Activated CD4-positive, alpha-beta T cell treated with anti-CD3 and anti-CD28 coated beads for 1 hour (primary cell): ENCODE measurements around the gene AQP1.

Experiments used
- DNase-seq: peaks from one replicate; pipeline ENCODE4 v3.0.0-alpha.2; 2020

The AQP1 gene

DNA sequence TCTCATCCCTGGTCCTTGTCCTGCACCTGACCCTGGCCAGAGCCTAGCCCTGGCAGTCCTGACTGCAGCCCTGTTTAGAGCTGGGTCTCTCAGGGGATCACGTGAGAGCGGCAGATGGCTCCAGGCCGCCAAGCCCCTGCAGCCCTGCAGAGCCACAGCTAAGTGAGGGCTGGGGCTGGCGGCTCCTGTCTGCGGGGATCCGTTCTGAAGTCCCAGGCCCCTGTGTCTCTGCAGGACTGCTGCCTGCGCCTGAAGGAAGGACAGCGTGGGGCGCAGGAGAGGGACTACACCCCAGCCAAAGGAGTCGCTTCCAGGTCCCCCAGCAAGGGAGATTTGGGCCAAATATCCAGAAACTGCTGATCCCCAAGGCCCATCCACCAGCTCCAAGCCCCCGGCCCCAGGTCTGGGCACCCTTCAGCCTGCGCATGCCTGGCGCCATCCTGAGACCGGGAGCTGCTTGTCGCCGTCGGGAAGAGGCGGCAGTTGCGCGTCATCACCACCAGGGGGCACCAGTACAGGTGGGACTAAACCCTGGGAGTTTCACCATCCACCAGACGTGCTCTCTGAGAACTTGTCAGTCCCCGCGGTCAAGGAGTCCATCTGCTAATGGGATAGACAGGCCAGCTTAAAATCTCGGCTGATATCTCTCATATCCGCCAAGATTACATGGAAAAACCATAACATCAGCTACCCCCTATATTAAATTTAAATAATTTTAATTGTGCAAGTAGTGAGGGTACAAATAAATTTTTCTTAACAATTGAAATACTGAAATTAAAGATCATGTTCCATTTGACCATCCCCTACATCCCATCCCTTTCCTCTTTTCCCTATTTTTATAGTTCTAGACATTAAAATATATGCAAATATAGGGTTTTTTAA, 27.0 kb downstream of the AQP1 start:
- DNase-seq, result peak; percentile 30

DNA sequence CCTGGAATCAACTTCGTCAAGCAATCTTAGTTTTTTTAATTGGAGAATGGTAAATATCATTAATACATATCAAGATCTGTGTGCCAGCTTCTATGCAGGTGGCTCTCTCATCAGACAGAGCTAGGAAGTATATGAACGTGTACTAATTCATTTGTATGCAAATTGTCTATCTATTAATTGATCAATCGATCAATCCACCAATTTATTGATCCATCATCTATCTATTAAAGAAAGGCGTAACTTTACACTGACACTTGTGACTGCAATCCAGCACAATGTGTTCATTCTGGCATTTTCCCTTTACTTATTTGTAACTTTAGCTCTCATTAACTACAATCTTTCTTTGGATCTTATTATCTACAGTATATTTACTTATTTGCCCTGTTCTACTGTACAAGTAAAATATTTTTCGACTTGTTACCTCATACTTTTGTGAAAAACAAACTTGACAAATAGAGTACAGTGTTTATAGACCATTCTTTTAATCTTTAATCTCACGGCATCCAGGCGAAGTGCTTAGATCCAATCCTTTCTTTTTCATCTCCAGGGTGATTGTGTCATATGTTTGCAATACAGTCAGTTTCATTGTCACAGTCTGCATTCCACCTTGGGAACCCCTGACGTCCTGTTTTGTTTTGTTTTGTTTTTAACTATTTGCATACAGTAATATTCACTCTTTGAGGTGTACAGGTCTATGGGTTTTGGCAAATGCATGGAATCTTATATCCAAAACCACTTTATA, 30.1 kb downstream of the AQP1 start:
- DNase-seq, result no peak

DNA sequence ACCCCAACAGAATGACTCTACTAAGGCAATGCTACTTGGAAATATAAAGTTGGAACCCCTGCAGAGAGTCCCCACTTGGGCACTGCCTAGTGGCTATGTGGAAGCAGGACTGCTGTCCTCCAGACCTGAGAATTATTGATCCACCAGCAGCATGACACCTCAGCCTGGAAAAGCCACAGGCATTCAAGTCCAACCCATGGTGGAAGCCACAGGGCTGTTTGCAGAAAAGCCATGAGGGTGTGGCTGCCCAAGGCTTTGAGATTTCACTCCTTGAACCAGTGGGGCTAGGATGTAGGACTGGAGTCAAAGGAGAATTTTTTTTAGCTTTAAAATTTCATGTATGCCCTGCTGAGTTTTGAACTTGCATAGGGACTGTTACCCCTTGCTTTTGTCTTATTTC, 38.5 kb downstream of the AQP1 start:
- DNase-seq, result no peak

DNA sequence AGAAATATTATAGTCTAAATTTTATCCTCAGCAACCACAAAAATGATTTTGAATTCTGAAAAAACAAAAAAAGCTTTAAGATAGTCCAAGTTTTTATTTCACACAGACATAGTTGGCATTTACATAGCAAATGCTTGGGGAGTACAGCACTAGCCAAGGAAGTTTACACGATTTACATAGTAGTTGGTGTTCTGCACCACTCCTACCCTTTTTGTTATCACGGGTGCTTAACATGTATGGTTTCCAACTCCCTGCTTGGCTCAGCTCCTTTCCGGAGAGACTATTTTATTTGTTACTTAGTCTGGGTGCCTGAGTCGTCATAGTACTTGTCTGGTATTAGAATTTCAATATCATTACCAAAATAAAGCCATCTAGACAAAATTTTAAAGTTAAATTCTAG, 43.3 kb downstream of the AQP1 start:
- no peak for DNase-seq

DNA sequence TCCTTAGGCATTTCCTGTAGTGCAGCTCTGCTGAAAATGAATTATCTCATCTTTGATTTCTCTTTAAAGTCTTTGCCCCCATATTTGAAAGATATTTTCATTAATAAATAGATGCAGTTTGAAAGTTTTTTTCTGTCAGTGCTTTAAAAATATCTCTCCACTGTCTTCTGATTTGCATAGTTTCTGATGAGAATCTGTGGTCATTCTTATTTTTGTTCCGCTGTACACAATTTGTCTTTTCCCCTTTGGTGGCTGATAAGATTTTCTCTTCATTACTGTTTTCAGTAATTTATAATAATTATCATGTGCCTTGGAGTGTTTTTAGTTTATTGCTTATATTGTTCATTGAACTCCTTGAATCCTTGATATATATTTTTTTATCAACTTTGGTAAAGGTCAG, 45.1 kb downstream of the AQP1 start:
- DNase-seq, result no peak

DNA sequence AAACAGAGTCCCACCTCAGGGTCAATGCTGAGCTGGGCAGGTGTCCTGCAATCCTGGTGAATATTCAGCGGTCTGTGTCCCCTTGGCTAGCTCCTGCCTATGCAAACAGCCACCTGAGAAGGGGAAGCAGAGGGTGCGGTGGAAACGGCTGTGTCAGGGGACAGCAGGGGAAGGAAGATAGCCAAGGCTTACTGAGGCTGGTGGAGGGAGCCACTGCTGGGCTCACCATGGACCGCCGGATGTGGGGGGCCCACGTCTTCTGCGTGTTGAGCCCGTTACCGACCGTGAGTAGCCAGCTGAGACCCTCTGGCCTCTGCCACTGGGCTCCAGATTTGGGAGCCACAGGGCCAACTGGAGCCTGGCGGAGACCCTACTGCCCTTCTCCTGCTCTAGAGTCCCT, 52.2 kb downstream of the AQP1 start, which contains the start of gene GHRHR:
Gene GHRHR (plus strand): TSS at position 112 of the 400 bp plus-strand sequence. CDS start 116 bp downstream, at position 228.
- DNase-seq, result no peak

DNA sequence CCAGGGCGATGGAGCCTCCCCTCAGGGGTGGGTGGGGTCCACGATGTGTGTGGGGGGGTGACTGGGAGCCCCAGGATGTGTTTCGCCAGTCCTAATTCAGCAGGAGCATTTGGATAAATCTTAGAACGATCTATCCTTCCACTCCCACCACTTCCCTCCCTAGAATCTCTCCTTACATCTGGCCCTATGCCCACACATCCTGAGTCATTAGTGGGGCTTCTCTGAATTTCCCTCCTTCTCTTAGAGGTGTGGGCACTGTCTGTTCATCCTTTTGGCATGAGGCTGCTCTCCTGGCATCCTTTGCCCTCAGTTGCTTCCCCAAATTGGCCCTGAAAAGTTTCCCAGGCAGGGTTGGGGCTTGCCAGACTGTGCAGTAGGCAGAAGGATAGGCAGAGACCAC, 53.7 kb downstream of the AQP1 start:
- DNase-seq, result no peak

DNA sequence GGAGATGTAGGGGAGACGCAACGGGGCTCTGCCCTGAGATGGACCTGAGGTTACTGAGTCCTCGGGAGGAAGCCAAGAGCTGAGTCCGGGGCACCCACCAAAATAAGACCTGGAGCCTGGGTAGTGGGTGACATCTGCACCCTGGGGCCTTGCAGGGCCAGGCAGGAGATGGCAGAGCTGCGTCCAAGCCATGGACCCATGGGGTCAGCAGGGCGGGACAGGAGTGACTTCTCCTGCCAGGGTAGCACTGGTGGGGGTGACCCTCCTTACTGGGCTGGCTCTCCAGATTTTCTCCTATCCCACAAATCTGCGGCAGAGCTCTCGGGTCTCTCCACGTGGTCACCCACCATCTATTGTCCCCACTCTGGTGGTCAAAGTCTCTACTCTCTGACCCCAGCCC, 54.2 kb downstream of the AQP1 start:
- DNase-seq, result no peak

DNA sequence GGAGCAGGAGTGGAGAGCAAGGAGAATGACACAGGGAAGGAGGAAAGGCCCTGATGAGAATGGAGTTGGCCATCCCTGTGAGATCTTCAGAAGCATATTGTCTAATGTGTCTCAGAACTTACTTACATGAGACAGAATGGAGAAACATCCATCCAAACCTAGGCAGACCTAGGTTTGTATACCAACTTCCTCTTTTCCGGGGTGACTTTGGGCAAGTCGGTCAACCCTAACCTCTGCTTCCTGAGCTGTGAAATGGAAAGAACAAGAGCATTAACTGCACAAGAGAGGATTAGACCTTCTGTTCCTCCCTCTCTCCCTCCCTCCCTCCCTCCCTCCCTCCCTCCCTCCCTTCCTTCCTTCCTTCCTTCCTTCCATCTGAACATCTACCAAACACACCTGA, 56.6 kb downstream of the AQP1 start:
- no peak for DNase-seq

DNA sequence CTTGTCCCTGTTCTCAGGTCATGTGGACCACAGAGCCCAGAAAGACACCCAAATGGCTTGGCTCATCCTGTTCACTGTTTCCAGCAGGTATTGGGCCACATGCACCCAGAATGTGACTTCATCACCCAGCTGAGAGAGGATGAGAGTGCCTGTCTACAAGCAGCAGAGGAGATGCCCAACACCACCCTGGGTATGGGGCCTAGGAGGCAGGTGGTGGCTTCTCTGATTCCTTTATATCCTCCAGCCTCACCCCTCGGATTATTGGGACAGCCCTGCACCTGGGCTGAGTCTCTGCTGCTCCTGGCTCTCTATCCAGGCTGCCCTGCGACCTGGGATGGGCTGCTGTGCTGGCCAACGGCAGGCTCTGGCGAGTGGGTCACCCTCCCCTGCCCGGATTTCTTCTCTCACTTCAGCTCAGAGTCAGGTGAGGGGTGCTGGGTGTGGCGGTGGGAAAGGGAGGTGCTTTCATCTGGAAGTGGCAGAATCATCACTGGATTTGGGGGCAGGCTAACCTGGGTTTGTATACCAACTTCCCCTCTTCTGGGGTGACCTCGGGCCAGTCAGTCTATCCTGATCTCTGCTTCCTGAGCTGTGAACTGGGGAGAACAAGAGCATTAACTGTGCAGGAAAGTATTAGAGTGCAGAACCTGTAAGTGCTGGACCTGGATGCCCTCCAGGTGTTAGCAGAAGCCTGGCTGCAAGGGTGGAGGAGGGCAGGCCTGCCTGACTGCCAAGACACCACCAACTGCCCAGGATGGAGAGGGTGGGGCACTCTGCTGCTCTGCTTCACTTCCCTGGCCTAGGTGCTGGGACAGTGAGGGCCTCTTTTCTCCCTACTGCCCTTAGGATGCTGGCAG, 57.3 kb downstream of the AQP1 start:
- DNase-seq, result no peak

DNA sequence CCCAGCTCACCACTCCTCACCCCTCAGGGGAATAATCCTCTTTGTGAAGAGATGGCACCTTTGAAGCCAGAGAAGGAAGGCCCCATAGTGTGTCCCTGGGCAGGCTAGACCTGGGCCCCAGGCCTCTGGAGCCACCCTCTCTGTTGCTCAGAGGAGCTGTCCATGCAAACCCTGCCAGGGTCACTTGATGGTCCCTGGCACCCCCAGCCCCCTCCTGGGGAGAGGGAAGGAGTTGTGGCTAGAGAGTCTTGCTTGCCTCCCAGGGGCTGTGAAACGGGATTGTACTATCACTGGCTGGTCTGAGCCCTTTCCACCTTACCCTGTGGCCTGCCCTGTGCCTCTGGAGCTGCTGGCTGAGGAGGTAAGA, 57.9 kb downstream of the AQP1 start:
- no peak for DNase-seq

DNA sequence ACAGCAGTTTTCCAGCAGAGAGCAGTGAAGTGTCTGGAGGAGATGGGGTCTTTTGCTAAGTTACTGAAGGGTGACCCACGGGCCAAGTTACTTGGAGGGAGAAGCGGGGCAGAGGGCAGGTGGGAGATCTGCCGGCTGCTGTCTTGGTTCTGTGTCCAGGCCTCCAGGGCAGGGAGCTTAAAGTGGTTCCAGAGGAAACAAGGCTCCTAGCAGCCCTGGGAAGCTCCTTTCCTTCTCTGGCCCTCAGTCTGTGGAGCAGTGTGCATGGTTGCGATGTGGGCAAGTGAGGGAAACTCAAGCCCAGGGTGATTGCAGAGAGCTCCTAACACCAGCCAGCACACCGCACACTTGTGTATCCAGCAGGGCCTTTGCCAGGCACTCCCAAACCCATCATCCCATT, 58.4 kb downstream of the AQP1 start:
- no peak for DNase-seq

DNA sequence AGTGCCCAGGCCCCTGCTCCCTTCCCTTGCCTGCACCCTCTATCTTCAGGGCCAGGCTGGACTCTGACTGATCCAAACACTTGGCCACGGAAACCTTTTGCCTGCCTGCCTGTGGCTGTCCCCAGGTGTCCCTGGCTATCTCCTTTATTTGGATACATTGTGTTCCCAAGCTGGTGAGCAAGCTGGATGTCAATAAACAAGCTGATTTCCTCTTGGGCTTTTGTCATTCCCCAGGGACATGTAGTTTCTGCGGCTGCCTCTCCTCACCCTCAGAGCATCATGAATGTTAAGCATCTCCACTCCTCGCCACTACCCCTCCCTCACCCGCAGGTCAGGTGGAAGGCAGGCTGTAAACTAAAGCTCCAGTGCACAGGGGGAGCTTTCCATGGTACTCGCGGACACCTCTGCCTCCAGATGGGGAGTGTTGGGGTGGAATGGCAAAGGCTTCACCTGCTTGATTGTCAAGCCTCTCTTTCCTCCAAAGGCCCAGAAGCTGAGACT, 59.0 kb downstream of the AQP1 start:
- no peak for DNase-seq

DNA sequence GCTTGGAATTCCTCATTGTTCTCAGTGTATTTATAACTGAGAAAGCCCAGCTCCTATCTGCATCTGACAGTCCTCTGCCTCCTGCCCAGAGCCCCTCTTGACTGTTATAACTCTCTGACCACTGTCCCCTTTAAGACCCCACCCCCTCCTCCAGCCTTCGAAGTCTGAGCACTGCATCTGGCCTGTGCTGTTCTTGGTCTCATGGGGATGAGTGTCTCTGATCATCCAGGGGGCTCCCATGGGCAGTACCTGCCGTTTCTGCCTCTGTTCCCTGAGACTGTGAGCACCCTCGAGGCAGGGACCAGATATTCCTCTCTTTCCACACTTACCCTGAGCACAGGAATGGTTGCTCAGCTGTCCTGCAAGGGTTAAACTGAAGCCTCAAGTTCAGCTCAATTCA, 59.8 kb downstream of the AQP1 start:
- DNase-seq, result no peak

DNA sequence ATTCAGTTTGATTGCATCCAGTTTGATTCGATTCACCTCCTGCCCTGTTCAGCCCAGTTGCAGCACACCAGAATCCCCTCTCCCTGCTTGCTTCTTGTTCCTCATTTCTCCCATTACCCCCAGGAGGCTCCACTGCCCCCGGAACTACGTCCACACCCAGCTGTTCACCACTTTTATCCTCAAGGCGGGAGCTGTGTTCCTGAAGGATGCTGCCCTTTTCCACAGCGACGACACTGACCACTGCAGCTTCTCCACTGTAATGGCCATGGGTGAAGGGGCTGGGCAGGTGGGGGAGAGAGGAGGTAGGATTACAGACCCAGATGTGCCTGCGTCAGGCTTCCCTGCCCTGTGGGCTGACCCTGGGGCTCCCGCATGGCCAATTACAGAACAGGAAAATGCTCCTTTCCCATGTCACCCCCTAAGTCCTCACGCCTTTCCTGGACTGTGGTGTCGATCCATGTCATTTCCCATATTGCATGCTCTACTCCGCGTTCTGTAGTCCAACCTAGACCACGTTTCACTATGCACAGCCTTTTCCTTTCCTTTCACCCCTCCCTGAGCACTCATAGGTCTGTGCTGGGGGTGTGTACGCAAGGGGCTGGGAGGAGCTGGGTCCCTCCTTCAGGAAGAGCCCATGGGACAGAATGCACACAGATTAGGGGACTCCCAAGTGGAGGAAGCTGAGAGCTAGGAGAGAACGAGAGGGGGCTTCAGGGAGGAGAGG, 60.3 kb downstream of the AQP1 start:
- DNase-seq, result no peak

DNA sequence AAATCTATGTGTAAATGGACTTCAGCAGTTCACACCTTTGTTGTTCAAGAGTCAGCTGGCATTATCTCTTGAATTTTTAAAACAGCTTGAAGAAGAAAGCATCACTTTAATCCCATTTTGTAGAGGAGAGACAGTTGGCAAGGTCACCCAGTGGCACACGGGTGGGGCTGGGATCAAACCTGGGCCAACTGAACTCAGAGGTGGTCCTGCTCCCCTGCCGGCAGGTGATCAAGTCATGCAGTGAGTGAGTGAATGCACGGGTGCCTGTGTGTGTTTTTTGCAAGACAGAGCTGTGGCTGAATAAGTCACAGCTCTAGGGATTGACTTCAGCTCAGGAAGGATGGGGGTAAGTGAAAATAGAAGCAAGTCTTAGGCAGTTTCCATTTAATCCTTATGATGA, 61.6 kb downstream of the AQP1 start:
- DNase-seq, result no peak

DNA sequence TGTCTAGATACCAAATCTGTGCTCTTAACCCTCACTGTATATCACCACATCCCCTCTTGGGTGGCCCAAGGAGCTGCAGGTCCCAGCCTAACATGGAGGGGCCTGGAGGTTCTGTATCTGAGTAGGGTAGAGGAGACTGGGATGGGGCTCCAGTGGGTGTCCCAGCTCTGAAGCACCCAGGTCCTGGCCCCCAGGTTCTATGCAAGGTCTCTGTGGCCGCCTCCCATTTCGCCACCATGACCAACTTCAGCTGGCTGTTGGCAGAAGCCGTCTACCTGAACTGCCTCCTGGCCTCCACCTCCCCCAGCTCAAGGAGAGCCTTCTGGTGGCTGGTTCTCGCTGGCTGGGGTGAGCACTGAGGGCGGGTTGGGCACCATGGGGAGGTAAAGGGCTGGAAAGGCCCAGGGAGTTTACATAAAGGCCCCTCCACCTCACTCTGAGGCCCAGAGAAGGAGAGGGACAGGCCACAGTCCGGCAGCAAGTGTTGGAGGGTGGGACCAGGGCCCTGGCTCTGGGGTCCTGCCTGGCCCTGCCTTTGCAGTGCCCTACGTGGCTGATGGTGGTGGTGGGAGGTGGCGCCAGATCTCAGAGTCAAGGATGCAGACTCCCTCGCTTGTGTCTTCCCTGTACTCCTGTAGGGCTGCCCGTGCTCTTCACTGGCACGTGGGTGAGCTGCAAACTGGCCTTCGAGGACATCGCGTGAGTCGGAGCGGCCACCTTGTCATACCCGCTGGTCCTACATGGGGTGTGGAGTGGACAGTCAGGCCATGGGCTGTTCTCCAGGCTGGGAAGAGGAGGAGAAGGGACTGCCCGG, 62.3 kb downstream of the AQP1 start:
- no peak for DNase-seq

DNA sequence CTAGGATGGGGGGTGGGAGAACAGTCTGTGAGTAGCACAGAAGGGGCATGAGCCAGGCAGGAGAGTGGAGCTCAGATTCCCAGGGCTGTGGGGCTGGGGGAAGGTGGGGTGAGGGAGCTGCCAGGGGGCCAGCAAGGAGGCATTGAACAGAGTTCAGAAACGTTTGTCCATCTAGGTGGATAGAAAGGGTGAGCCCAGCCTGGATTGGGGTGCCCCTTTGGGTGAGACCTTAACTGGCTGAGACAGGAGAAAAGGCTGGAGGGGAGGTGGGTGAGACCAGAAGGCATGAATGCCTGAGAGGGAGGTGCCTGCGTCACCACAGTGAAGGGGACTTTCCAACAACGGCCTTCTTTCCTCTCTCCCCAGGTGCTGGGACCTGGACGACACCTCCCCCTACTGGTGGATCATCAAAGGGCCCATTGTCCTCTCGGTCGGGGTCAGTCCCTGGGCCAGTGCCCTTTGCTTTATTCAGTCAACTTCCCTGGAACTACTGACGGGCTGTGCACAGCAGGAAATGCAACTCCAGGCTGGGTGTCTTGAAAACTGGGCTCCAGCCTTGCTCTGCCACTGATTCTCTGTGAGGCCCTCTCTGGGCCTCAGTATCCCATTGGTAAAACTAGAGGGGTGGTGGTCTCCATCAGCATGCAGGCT, 63.1 kb downstream of the AQP1 start:
- no peak for DNase-seq
